ENCODE data around the gene ARHGAP27.

The ARHGAP27 gene

DNA sequence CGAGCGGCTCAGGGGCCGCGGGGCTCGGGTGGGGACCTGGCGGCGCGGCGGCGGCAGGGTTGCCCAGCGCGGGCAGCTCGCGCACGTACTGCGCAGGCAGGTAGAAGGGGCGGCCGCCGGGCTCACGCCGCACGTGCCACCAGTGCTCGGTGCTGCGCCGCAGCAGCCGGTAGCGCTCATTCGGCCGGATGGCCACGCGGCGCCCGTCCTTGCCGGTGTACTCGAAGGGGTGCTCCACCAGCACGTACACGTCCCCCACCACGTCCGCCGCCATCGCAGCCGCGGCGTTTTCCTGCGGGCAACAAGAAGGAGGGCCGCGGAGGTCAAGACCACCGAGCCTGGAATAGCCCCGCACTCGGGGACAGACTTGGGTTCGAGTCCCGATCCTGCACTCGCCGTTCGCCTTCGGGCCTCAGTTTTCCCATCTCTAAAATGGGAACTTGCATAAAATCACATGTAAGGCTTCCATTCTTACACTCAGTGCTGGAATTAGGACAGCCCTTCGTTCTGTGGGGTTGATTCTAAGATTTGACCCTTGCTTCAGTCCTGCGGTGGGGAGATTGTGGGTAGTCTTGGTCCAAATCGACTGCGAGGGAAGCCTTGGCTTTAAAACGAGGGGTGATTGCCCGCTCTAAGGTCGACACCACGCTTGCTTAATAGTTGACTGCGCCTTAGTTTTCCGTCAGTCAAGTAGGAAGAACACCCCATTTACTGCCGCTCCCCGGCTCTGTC lies 2.5 kb downstream of the ARHGAP27 start:
- TF ChIP-seq, protein P1, sequence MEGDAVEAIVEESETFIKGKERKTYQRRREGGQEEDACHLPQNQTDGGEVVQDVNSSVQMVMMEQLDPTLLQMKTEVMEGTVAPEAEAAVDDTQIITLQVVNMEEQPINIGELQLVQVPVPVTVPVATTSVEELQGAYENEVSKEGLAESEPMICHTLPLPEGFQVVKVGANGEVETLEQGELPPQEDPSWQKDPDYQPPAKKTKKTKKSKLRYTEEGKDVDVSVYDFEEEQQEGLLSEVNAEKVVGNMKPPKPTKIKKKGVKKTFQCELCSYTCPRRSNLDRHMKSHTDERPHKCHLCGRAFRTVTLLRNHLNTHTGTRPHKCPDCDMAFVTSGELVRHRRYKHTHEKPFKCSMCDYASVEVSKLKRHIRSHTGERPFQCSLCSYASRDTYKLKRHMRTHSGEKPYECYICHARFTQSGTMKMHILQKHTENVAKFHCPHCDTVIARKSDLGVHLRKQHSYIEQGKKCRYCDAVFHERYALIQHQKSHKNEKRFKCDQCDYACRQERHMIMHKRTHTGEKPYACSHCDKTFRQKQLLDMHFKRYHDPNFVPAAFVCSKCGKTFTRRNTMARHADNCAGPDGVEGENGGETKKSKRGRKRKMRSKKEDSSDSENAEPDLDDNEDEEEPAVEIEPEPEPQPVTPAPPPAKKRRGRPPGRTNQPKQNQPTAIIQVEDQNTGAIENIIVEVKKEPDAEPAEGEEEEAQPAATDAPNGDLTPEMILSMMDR (IDR thresholded peaks at IDR 0.05) = no peak

DNA sequence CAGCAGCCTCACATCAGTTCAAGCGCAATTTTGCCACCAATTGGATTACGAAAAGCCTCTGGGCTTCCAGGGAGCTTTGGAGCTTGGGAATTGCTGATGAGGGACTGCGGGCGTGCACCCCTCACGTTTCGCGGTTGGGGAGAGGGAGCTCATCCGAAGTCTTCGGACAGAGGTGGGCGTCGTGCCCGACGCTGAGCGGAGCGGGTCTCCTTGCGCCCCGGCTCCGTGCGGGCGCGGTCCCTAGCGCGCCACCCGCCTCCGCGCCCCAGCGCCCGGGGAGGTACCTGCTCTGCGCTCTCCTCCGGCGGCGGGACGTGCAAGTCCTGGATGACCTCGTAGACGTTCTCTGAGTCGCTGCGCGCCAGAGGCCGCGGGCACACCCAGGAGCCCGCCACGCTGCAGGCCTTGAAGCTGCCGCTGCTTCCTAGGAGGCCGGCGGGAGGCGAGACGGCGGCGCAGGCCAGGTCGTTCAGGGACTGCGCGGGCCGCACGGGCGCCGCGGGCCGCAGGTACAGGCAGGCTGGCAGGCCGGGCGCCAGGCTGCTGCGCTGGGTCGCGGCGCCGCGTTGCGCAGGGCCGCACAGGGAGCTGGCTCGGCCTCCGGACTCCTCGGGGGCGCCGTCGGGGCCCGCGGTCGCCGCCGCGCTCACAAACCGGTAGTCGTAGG lies 3.2 kb downstream of the ARHGAP27 start:
- TF ChIP-seq, protein P1 (IDR thresholded peaks at IDR 0.05) = no peak

DNA sequence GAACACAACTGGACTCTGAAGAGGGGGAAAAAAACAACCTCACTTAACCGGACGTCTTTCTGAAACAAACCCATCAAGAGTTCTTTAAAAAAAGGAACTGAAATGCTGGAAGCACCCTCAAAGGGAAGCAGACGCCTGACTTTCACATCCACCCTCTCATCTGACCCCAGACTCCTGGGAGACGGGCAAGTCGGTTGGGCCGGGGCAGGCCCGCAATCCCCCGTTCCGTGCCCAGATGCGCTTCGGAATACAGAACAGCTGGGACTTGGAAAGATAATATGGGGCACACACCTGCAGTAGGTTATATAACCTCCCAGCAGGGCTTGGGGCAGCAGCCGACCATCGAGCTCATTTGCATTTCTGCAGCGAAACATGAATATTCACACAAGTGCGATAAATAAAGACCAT lies 3.7 kb downstream of the ARHGAP27 start:
- TF ChIP-seq, protein P1 (IDR thresholded peaks at IDR 0.05) = no peak

DNA sequence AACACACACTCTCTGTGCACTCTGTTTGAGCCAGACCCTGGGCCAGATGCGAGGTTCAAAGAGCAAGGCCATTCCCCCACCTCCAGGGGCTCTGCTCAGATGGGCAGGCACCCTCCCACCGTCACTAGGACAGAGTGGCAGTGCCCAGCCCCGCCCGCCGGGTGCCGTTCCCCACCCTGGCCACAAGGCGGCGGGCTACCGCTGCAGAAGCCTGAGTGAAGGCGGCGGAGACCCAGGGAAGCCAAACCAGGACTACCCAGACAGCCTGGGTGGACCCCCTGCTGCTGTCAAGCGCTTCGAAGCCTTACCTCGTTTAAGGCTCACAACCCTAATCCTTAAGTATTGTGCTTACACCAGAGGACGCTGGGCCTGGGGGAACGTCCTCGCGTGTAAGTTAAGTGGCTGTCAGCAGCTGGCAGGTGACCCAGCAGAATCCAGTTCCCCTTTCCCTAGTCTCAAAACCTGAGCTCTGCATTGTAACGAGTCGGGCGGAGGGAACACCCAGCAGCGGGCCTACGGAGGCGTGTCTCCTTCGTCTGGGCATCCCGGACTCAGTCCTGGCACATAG lies 4.5 kb downstream of the ARHGAP27 start:
- TF ChIP-seq, protein P1 (IDR thresholded peaks at IDR 0.05) = peak; percentile 99

DNA sequence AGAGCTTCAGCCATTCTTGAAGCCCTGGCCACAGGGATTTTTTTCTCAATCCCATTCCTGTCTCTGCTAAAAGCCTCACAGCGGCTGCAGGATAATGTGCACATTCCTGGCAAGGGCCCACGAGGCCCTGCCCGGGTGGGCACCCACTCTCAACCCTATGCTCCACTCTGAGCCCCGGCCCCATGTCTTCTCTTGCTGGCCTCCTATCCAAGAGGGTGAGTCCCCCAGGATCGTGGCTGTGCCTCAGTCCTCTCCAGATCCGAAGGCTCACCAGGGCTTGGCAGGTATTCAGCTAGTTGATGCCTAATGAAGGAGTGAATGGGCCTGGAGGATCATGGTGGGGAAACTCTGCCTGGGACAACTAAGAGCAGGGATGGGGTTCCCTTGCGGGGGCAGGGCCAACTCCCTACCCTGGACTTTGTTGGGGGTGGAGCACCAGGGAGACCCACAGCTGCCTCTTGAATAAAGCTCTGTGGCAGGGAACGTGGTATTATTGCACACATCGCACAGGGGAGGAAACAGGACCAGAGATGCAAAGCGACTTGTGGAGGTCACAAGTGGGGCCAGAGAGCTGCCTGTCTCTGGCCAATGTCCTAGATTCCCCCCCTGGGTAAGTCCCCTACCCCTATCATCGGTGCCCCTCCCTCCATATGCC lies 5.4 kb downstream of the ARHGAP27 start:
- TF ChIP-seq, protein P1 (IDR thresholded peaks at IDR 0.05) = no peak

DNA sequence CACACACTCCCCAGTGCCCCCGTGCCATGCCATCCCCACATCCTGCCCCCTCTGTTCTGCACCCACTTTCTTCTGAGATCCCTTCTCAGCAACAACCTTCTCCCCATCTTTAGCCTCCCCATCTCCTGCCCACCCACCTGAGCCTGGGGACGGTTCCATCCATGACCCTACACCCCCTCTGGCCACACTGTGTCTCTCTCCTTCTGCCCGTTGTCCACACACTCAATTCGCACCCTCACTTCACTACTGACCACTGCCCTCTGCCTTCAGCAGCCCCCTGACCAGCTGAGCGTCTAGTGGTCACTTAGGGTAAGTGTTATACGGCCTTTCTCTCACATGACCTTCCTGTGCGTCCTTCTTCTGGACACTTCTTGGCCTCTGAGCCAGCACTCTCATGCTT lies 6.1 kb downstream of the ARHGAP27 start:
- TF ChIP-seq, protein P1 (IDR thresholded peaks at IDR 0.05) = no peak

DNA sequence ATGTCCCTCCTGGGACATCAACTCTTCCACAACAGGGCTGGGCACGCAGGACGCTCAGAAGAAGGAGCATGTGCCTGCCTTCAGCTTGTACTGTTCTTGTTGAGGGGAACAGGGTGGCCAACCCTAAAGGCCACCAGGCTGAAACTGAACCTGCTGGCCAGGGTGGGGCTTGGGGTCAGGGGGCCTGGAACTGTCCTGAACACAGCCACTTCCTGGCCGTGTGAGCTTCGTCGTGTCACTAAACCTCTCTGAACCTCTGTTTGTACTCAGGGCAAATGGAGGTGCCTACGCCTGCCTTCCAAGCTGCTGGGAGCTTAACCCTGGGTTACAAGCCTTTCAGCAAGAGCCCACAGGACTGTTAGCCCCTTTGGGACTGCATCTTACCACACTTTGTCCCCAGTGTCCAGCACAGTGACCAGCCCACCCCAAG lies 6.7 kb downstream of the ARHGAP27 start:
- TF ChIP-seq, protein P1 (IDR thresholded peaks at IDR 0.05) = peak; percentile 52

Data from LNCAP (cell line).